NB4 (cell line): ENCODE measurements around the gene TLE2.

ENCODE experiments used
- DNase-seq: peaks from one replicate; pipeline ENCODE4 v3.0.0; 2010; ENCODE audit warnings: low read depth
- H3K4me3 ChIP-seq: one replicate; pipeline ENCODE4 v1.5.1; 2011; ENCODE audit warnings: mild to moderate bottlenecking, low read depth, low read length, moderate library complexity
- MAX ChIP-seq: IDR thresholded peaks from 2 replicates; pipeline ENCODE4 v1.6.1; 2011; ENCODE audit warnings: low read depth, low read length
- MYC ChIP-seq: IDR thresholded peaks from 2 replicates; pipeline ENCODE4 v1.6.1; 2011; ENCODE audit warnings: low read depth, low read length
- POLR2A ChIP-seq: IDR thresholded peaks from 2 replicates; pipeline ENCODE4 v1.6.1; 2011; ENCODE audit warnings: mild to moderate bottlenecking; ENCODE audit not compliant: insufficient read length; ENCODE audit errors: extremely low read depth
- TF ChIP-seq, protein P1 (sequence below): IDR thresholded peaks from one replicate; pipeline ENCODE4 v1.5.1; 2012; ENCODE audit warnings: low read depth, low read length

Gene TLE2

GRCh38 chr19:3057275-3057714 lies 28.2 kb upstream of the TLE2 start:
- no peak for TF ChIP-seq POLR2A
- no peak for TF ChIP-seq MYC
- TF ChIP-seq MAX: no peak
- TF ChIP-seq, protein P1, sequence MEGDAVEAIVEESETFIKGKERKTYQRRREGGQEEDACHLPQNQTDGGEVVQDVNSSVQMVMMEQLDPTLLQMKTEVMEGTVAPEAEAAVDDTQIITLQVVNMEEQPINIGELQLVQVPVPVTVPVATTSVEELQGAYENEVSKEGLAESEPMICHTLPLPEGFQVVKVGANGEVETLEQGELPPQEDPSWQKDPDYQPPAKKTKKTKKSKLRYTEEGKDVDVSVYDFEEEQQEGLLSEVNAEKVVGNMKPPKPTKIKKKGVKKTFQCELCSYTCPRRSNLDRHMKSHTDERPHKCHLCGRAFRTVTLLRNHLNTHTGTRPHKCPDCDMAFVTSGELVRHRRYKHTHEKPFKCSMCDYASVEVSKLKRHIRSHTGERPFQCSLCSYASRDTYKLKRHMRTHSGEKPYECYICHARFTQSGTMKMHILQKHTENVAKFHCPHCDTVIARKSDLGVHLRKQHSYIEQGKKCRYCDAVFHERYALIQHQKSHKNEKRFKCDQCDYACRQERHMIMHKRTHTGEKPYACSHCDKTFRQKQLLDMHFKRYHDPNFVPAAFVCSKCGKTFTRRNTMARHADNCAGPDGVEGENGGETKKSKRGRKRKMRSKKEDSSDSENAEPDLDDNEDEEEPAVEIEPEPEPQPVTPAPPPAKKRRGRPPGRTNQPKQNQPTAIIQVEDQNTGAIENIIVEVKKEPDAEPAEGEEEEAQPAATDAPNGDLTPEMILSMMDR: no peak
- H3K4me3 ChIP-seq: no peak overlapping the region
- no peak for DNase-seq

GRCh38 chr19:3056417-3057088 lies 27.5 kb upstream of the TLE2 start:
- H3K4me3 ChIP-seq: no peak overlapping the region
- no peak for DNase-seq
- no peak for TF ChIP-seq POLR2A
- TF ChIP-seq, protein P1: no peak
- no peak for TF ChIP-seq MYC
- no peak for TF ChIP-seq MAX

- TF ChIP-seq, protein P1: no peak
- TF ChIP-seq MAX: no peak
- TF ChIP-seq MYC: no peak
- no peak for TF ChIP-seq POLR2A
- DNase-seq: no peak
- H3K4me3 ChIP-seq: no peak overlapping the region
Measured at GRCh38 chr19:3055741-3056416, 26.8 kb upstream of the TLE2 start.

- no peak overlapping the region for H3K4me3 ChIP-seq
Measured at GRCh38 chr19:3054972-3055740, 26.1 kb upstream of the TLE2 start.

DNA sequence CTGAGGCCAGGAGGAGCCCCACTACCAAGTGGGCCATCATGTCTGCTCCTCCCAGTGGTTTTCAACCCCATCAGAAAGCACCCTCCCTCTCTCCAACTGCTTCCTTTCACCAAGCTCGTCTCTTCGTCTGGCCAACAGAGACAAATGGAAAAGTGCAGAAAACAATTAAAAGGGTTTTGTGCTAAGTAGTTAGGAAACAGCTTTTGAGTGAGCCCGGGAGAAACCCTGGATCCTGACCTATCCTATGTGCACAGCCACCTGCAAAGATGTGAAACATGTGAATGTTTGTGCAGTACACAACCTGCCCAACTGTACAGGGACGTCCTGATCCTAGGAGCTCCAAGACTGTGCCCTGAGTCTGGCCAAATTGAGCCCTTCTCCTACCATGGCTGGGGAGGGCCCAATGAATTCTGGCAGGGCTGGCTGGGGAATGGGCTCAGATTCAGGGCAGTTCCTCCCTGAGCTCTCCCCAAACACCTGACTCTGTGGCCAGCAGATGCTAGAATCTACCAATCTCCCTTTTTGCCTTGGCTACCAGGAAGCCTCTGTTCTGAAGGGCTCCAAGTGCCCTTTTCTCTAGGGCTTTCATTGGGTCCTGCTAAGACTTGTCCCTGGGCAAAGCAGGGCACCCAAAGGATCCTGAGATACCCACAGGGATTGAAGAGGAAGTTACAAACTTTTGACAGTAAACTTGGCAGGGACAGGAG lies 25.3 kb upstream of the TLE2 start:
- H3K4me3 ChIP-seq: no peak overlapping the region
- TF ChIP-seq, protein P1: no peak
- TF ChIP-seq POLR2A (no peak), MAX (no peak), MYC (no peak)
- no peak for DNase-seq

More at GRCh38 chr19:3054972-3055740, 26.1 kb upstream of the TLE2 start:
- TF ChIP-seq POLR2A (no peak), MAX (no peak), MYC (no peak)
- TF ChIP-seq, protein P1: no peak
- DNase-seq: no peak
